Mesodermal cell (in vitro differentiated cells): Measurements from ENCODE around the gene KRT17.
"Not testable (repeated sequence)": the region's sequence is repeated elsewhere in the genome, so short reads cannot be mapped to it uniquely, and the experiment has no call there.

Experiments used
- H3K27ac ChIP-seq: 2 replicates; pipeline ENCODE4 v1.7.0; 2013; ENCODE audit warnings: mild to moderate bottlenecking, low read depth, low read length, moderate library complexity; ENCODE audit not compliant: severe bottlenecking
- H3K36me3 ChIP-seq: 2 replicates; pipeline ENCODE4 v1.7.1; 2013; ENCODE audit warnings: mild to moderate bottlenecking, low read length, moderate library complexity; ENCODE audit not compliant: control insufficient read depth, insufficient read depth
- H3K4me1 ChIP-seq: one replicate; pipeline ENCODE4 v1.7.1; 2013; ENCODE audit warnings: mild to moderate bottlenecking, low read length; ENCODE audit not compliant: insufficient read depth, control insufficient read depth, poor library complexity, severe bottlenecking
- H3K4me3 ChIP-seq: 2 replicates; pipeline ENCODE4 v1.7.0; 2013; ENCODE audit warnings: low read length, control low read depth, mild to moderate bottlenecking; ENCODE audit not compliant: insufficient read depth, poor library complexity, severe bottlenecking; ENCODE audit errors: extremely low read depth
- H3K9me3 ChIP-seq: 2 replicates; pipeline ENCODE4 v1.7.1; 2013; ENCODE audit warnings: mild to moderate bottlenecking, low read length, moderate library complexity; ENCODE audit not compliant: control insufficient read depth
- WGBS, 2 experiments: methylation state at CpG; one replicate each; pipeline ENCODE4 v1.1.5; 2013; ENCODE audit warnings: missing lambda C conversion rate in 2 of 2; ENCODE audit not compliant: insufficient coverage in 2 of 2; 5-methylcytosine and 5-hydroxymethylcytosine counted together

The KRT17 gene

GRCh38 chr17:41623184-41623861, 1.1 kb downstream of the KRT17 start:
- H3K36me3 ChIP-seq, H3K9me3 ChIP-seq, H3K4me1 ChIP-seq, H3K4me3 ChIP-seq, H3K27ac ChIP-seq: not testable (repeated sequence)
- 87 to 100% methylated on average over 1 to 3 of the region's 10 CpGs for WGBS, 2 experiments

- H3K27ac ChIP-seq, H3K4me3 ChIP-seq, H3K4me1 ChIP-seq, H3K36me3 ChIP-seq, H3K9me3 ChIP-seq: not testable (repeated sequence)
- 82 to 90% methylated on average over 10 to 14 of the region's 19 CpGs for WGBS, 2 experiments
These were observed 1.8 kb downstream of the KRT17 start for GRCh38 chr17:41622340-41623183.

- Histone ChIP-seq H3K36me3 (no peaks in the 10 kb centered on the region), H3K4me1 (peaks cover 3% of the 10 kb centered on the region), H3K27ac (no peak overlapping the region), H3K4me3 (no peak overlapping the region), H3K9me3 (no peaks in the 10 kb centered on the region)
- 100% methylated on average over 1 of the region's 2 CpGs; no CpG with 5 or more reads in 1 of the 2 experiments for WGBS, 2 experiments
These were observed 2.5 kb downstream of the KRT17 start for GRCh38 chr17:41621916-41622315.

- not testable (repeated sequence) for H3K4me3 ChIP-seq
These were observed 2.9 kb downstream of the KRT17 start for GRCh38 chr17:41621435-41621817.

GRCh38 chr17:41620583-41621434, 3.6 kb downstream of the KRT17 start:
- H3K27ac ChIP-seq = no peak overlapping the region
- H3K9me3 ChIP-seq = no peaks in the 10 kb centered on the region
- 91 to 93% methylated on average over 17 to 20 of the region's 21 CpGs for WGBS, 2 experiments
- H3K36me3 ChIP-seq = no peaks in the 10 kb centered on the region
- H3K4me3 ChIP-seq = no peak overlapping the region
- peaks cover 3% of the 10 kb centered on the region for H3K4me1 ChIP-seq

More at GRCh38 chr17:41621435-41621817, 2.9 kb downstream of the KRT17 start:
- H3K4me1 ChIP-seq, H3K9me3 ChIP-seq, H3K36me3 ChIP-seq, H3K27ac ChIP-seq: not testable (repeated sequence)
- 90 to 100% methylated on average over 1 to 4 of the region's 11 CpGs for WGBS, 2 experiments

- not testable (repeated sequence) for H3K9me3 ChIP-seq, H3K27ac ChIP-seq, H3K36me3 ChIP-seq, H3K4me1 ChIP-seq, H3K4me3 ChIP-seq
- WGBS, 2 experiments = 85 to 86% methylated on average over 1 to 4 of the region's 6 CpGs
These were observed 4.3 kb downstream of the KRT17 start for GRCh38 chr17:41619927-41620582.

- Histone ChIP-seq H3K4me3 (no peak overlapping the region), H3K9me3 (no peaks in the 10 kb centered on the region), H3K4me1 (peaks cover 3% of the 10 kb centered on the region), H3K27ac (no peak overlapping the region), H3K36me3 (no peaks in the 10 kb centered on the region)
- WGBS, 2 experiments = 87 to 88% methylated on average over 13 to 14 of the region's 20 CpGs
These were observed 5.1 kb downstream of the KRT17 start for GRCh38 chr17:41619036-41619926.

GRCh38 chr17:41618341-41619035, 5.9 kb downstream of the KRT17 start:
- 85 to 88% methylated on average over 6 to 9 of the region's 13 CpGs for WGBS, 2 experiments

GRCh38 chr17:41617698-41618097, 6.7 kb downstream of the KRT17 start:
- Histone ChIP-seq H3K4me1 (peaks cover 3% of the 10 kb centered on the region), H3K4me3 (no peak overlapping the region), H3K36me3 (no peaks in the 10 kb centered on the region), H3K9me3 (no peaks in the 10 kb centered on the region), H3K27ac (no peak overlapping the region)
- WGBS, 2 experiments = 83 to 85% methylated on average over 7 to 10 of the region's 11 CpGs

More at GRCh38 chr17:41618341-41619035, 5.9 kb downstream of the KRT17 start:
- Histone ChIP-seq H3K27ac (no peak overlapping the region), H3K4me3 (no peak overlapping the region), H3K4me1 (peaks cover 3% of the 10 kb centered on the region), H3K9me3 (no peaks in the 10 kb centered on the region), H3K36me3 (no peaks in the 10 kb centered on the region)
